SK-N-SH treated with all-trans-retinoic acid at 6 μM for 48 hours (cell line): Measurements from ENCODE around the gene FGFRL1.

ENCODE experiments used
- GLIS3 ChIP-seq: fragments of 250-450 bp; sonication (Bioruptor Pico); IDR thresholded peaks from 2 replicates; pipeline ENCODE4 v1.5.0; 2020; ENCODE audit warnings: mild to moderate bottlenecking, moderate library complexity
- ZFP3 ChIP-seq: fragments of 250-450 bp; sonication (Bioruptor Pico); IDR thresholded peaks from 2 replicates; pipeline ENCODE4 v1.5.0; 2020; ENCODE audit warnings: mild to moderate bottlenecking, moderate library complexity
- ZFP30 ChIP-seq: fragments of 450-650 bp; formaldehyde crosslinking; IDR thresholded peaks from 2 replicates; pipeline ENCODE4 v1.5.0; 2022; ENCODE audit warnings: mild to moderate bottlenecking, moderate library complexity
- ZNF565 ChIP-seq: fragments of 450-650 bp; formaldehyde crosslinking; conservative IDR thresholded peaks from 2 replicates; pipeline ENCODE4 v1.5.0; 2020; ENCODE audit warnings: low read depth, mild to moderate bottlenecking, moderate library complexity
- ZNF70 ChIP-seq: fragments of 450-650 bp; formaldehyde crosslinking; IDR thresholded peaks from 2 replicates; pipeline ENCODE4 v1.5.0; 2020; ENCODE audit warnings: mild to moderate bottlenecking, moderate library complexity
- TF ChIP-seq, protein P1 (sequence below): fragments of 250-450 bp; sonication (Bioruptor Pico); IDR thresholded peaks from 2 replicates; pipeline ENCODE4 v1.5.0; 2020; ENCODE audit warnings: mild to moderate bottlenecking, moderate library complexity

DNA sequence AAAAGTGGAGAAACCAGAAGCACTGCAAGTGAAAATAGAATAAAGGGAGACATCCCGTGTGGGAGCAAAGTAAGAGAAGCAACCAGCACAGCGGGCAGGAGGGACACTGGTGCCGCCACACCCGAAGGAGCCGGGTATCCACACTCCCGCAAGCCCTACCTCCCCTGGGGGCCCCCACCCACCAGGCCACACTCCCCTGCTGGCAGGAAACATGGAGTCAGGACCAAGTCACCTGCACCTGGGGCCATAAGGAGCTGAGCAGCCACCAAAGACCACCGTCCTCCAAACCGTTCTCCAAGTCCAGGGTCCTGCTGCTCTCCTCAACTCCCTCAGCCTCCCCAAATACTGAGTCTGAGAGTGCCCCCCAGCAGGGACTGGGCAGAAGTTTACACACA is 30.5 kb downstream of the FGFRL1 start:
- TF ChIP-seq ZFP3 (CRISPR knock-in tag): no peak
- TF ChIP-seq GLIS3 (CRISPR knock-in tag): no peak
- no peak for TF ChIP-seq ZNF70 (CRISPR knock-in tag)
- TF ChIP-seq, protein P1, sequence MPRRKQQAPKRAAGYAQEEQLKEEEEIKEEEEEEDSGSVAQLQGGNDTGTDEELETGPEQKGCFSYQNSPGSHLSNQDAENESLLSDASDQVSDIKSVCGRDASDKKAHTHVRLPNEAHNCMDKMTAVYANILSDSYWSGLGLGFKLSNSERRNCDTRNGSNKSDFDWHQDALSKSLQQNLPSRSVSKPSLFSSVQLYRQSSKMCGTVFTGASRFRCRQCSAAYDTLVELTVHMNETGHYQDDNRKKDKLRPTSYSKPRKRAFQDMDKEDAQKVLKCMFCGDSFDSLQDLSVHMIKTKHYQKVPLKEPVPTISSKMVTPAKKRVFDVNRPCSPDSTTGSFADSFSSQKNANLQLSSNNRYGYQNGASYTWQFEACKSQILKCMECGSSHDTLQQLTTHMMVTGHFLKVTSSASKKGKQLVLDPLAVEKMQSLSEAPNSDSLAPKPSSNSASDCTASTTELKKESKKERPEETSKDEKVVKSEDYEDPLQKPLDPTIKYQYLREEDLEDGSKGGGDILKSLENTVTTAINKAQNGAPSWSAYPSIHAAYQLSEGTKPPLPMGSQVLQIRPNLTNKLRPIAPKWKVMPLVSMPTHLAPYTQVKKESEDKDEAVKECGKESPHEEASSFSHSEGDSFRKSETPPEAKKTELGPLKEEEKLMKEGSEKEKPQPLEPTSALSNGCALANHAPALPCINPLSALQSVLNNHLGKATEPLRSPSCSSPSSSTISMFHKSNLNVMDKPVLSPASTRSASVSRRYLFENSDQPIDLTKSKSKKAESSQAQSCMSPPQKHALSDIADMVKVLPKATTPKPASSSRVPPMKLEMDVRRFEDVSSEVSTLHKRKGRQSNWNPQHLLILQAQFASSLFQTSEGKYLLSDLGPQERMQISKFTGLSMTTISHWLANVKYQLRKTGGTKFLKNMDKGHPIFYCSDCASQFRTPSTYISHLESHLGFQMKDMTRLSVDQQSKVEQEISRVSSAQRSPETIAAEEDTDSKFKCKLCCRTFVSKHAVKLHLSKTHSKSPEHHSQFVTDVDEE (CRISPR knock-in tag): no peak
- no peak for TF ChIP-seq ZNF565 (CRISPR knock-in tag)
- no peak for TF ChIP-seq ZFP30
